HG02678 (cell line): ENCODE data around the gene ATP7B.
A peak's percentile ranks its signal among the peaks of the same experiment; 100 is the strongest.
"Not testable (repeated sequence)": the region's sequence is repeated elsewhere in the genome, so short reads cannot be mapped to it uniquely, and the experiment has no call there.

Source experiments
- ATAC-seq: cut with Tn5 transposase; IDR thresholded peaks from one replicate; pipeline ENCODE4 v1.9.1; 2021; ENCODE audit warnings: mild to moderate bottlenecking, moderate library complexity; ENCODE audit not compliant: unreplicated experiment

ATP7B gene

DNA sequence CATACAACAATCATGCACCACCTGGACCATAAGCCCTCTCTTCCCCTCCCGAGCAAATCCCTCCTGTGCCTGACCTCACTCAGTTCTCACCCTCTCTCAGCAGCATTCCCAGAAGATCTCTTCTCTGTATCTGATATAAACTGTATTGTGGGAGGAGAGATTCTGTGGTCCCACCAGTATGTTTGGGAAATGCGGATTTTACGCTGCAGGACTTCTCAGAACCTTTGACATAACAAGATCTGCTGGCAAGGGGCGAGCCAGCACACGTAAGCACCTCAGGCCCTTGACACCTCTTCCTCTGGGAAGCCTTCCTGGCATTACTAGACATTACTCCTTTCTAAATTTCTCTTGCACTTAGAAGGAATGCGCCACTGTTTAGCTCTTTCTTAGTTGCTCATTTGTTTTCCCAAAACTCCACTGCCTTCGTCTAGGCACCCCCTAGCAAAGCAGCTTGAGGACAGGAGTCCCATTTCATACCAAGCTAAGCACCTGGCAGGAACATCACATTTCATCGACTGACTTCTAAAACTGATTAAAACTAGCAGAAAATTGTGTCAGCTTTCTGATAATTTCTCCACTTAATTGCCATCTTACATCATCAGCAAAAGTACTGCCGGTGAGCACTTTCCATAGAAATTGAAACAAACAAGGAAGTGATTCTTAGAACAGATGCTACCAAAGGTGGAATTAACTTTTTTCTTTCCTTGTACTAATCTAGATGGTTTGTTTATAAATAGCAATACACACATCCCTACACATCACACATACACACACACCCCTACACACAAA, 86.3 kb downstream of the ATP7B start:
- no peak for ATAC-seq

DNA sequence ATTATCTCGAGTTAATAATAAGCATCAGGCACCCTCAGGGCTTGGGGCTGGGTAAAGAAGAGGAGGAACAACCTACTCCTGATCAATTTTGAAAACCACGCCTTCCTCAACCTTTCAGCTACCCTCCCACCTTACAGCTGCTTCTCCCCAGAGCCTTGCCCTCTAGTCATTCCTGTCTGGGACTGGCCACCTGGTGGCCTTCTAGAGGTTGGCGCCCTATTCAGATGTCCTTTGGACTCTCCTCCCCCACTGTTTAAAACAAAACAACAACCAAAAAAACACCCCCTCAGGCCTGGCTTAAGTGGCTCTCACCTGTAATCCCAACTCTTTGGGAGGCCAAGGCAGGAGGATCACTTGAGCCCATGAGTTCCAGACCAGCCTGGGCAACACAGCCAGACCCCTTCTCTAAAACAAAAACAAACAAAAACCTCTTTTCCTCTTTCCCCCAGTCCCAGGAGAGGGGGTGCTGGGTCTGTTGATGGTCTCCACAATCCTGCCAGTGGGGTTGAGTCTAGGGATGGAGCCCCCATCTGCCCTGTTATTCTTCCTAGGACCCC, 87.2 kb downstream of the ATP7B start:
- ATAC-seq: peak; percentile 62

DNA sequence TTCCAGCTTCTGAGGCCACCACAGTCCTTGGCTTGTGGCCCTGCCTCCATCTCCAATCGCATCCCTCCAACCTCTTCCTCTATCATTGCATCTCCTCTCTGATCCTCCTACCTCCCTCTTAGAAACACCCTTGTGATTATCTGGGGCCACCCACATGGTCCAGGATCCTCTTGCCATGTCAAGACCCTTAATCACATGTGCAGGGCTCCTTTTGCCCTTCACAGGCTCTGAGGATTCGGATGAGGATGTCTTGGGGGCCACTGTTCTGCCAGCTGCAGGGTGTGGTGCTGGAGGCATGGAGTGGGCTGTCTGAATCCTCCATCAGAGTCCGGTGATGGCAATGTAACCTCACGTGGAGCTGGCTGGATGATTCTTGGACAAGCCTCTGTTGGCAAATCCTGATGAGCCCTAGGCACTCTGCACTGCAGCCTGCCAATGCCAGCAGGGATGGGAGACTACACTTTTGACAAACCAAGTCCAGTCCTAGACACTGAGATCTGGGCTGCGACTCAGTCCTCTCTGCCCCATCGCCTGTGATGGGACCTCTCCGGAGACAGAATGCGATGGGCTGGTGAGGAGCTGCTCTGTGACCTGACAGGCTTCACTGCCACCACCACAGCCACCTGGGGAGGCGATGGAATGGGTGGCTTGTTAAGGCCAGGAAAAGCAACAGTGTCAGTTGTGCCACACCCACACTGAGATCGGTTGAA, 88.3 kb downstream of the ATP7B start:
- ATAC-seq: no peak

DNA sequence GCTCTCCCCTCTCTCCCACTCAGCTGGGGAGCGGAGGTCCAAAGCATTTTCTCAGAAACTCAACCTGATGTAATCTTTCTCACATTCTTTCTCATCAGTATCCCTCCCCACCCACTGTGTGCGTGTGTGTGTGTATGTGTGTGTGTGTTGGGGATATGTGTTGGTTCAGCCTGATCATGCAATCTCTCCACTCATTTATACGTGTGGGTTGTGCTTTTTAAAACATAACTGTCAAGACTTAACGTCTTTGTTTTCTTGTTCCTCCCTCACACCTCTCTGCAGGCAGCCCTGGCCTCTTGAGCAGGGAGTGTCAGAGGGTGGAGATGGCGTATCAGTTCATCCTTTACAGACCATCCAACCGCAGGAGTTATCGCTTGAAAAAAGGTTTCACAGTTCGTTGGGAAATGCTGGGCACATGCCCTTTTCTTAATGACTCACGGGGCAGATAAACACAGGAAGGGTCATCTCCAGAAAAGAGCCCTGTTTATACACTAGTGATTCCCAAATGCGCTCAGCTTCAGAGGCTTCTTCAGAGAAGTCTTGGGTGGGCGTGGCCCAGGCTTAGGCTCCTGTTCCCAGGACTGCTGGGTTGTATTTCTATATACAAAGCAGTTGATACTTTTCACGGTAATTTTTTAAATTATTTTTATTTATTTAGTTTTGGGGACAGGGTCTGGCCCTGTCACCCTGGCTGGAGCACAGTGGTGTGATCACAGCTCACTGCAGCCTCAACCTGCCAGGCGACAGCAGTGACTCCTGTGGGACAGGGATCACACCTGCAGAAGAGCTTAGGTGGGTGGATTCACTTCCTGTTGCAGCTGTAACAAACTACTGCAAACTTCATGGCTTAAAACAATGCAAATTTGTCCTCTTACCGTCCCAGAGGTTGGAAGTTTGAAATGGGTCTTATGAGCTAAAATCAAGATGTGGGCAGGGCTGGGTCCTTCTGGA, 89.2 kb downstream of the ATP7B start:
- no peak for ATAC-seq

DNA sequence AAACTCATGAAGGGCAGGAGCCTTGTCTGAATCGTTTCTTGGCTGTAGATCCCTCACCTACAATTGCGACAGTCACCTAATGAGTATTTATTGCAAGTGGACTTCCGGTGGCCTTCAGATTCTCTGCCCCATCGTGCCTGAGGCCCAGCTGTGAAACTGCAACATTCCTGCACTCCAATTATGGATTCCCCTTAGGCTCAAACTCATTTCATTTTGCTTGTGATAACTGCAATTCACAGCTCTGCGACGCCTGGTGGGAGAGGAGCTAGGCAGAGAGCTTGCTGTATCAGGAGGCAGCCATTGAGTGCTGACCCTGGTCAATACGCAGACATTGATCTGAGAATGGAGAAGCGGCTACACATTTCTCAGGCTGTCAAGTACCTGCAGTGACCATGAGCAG, 90.5 kb downstream of the ATP7B start:
- ATAC-seq: no peak

DNA sequence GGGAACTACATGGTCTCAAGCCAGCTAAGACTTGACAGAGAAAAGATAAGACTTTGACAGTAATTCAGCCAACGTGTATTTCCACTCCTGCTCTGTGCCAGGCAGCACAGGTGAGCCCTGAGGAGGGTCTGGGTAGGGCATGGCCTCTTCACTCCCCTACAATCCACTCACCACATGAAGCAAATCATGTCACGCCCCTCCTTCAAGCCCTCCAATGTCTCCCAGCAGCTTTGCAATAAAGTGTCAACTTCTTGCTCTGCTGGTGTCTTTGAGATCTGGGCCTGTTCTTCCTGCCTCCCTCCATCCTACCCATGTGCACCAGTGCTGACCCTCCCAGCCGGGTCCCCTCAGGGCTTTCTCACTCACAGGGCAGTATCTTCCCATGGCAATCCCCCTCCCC, 91.0 kb downstream of the ATP7B start:
- ATAC-seq: no peak

DNA sequence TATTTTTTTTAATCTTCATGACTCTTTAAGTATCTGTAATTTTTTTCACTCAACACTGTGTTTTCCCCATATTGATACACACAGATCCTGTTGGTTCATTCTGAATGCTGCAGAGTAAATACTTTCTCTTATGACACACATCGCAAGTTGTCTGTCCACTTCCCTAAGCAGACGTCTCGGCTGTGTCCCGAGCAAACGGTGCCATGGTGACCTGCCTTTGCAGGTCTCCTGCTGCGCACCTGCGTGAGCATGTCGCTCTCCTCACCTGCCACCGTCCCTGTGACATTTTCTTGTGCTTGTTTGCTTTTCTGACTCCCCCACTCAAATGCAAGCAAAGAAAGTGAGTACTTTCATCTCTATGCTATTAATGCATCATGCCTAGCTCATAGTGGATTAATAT, 91.7 kb downstream of the ATP7B start:
- ATAC-seq: no peak

DNA sequence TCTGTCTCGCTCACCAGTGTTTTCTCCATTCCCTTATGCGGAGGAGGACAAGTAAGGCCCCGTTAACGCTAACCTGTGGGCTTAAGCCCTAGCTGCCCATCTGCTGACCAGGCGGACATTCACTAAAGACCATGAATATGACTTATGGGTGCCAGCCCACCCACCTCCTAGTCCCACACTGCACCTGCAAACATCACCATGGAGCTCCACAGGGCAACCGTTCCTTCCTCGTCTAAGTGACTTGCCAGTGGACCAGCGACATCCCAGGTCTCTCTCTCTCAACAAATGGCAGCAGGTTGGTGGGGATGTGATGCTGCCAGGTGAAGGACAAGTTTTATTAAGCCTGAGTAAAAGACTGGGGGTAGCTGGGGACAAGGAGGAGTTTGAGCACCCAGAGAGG, 94.3 kb downstream of the ATP7B start:
- no peak for ATAC-seq

DNA sequence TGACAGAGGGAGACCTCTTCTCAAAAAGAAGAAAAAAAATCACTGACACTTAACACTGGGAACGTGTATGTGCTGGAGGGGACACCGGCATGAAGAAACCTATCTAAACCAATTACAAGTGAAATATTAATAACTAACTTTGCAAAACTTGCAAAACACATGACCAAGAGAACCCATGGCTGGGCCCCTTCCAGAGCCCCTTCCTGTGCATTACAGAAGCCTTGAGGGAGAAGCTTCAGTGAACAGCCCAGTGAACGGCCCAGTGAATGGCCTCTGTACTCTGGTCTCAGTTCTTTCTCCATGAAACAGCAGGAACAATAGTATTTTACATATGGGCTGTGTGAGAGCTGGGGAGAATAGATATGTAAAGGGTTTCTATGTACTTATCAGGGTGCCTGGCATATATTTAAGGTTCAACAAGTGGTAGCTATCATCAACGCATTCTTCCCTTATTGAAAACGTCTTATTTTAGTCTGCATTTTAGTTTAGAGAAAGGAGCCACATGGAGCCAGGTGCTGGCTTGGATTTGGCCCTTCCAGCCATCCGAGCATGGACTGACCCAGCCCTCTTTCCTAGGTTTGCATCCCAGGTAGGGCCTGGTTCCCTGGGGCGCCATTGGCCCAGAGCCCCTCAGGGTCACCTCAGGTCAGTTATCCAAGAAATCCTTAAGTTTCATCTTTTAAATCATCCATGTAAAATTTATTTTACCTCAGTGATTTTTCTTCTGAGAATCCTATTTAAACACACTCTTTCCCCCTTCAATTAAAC, 95.0 kb downstream of the ATP7B start:
- no peak for ATAC-seq

DNA sequence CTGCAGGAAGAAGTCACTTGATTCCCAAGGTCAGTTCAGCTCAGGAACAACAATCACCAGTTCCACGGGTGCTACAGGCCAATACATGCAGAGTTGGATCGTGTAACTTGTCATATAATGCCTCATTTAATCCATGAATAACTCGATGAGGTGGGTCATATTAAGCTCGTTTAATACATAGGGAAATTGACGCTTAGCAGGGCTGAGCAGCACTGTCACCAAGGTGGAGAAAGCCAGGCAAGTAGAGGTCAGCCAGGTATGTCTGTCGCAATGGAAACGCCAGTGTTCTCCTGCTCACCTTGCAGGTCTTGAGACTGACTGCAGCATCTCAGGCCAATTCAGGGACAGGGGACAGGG, 97.1 kb downstream of the ATP7B start:
- ATAC-seq: no peak

DNA sequence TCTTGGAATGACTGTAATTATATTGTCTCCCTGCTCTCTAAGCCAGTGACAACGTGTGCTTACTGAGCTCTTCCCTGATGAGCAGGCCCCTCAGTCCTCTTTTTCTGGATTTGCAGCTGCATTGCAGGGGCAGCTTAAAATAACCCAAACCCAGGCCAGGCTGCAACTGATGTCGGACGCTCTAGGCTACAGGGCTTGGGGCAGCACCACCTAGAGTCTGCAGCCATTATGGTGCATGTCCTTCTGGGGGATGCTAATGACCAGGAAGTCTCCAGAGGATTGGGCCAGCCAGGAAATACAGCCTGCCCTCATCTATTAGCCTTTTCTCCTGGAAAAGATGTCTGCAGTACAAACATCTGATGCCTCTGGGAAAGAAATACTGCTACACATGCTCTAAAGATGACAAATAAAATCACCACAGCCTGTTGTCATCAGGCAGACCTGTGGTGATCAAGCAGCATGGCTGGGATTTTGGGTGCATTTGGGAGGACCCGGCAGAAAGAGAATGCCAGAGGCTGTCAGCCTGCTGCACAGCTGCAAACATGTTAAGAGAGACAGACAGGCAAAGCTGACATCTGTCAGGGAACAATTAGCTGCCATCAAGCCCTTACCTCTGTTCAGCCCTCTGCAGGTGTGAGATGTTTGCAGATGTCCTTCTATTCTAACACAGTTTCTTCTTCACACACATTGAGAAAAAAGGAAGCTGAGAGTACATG, 97.7 kb downstream of the ATP7B start:
- ATAC-seq: no peak

DNA sequence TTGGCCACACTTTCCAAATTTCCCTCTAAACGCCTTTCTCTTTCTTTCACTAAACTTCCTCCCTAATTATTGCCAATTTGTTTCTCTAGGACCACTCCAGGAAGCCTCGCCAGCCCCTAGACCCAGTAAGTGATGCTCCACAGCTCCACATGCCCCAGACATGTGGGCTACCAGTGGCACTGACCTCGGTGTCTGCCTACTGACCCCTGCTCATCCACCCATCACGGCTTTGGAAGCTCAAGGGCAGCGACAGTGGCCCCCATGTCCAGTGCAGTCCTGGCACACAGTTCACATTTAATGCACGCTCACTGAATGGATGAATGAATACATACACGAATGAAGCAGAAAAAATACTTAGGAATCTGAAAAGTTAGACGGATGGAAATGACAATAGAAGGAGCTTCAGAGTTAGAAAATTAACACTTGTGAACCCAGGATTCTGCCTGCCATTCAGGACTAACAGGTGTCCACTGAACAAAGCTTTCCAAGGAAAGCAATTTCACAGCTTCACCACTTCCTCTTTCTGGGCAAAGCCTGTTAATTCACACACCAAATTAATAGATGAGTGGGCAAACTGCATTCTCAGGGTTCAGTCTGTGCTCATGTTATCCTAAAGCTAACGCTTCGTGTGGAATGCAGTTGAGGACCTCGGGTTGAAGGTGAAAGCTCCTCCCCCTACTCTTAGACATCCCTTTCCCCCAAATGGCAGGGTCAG, 98.6 kb downstream of the ATP7B start:
- no peak for ATAC-seq

DNA sequence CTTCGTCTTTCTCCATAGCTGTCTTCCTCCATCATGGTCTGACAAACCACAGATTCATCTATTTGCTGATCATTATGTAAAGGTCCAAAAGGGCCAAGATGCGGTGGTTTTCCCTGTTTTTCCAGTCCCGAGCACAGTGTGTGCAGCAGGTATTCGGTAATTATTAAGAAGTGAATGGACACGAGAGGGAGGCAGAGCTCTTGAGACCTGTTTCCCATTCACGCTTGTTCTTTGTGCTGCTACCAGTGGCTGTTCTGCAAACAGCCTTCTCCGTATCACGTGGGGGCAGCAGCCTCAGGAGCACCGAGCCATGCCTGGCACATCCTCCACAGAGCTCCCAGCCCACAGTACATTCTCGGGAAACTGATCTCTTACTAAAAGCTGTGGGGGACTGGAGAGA, 99.2 kb downstream of the ATP7B start:
- no peak for ATAC-seq

DNA sequence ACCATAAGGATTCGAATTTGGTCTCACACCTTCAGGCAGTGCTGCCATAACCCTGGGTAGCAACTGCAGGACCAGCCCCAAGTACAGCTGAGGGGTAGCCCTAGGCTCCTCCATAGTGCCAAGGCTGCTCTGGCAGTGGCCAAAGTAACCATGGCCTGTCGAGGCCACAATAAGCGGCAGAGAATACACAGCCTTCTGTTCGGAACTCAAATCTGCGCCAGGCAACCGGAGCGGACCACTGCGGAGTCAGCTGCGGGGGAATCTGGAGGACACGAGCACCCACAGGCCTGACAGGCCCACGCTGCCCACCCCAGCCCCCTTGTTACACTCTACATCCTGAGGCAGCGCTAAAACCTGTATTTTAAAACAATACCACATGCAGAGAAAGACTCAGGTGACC, 100.7 kb downstream of the ATP7B start:
- ATAC-seq: no peak

DNA sequence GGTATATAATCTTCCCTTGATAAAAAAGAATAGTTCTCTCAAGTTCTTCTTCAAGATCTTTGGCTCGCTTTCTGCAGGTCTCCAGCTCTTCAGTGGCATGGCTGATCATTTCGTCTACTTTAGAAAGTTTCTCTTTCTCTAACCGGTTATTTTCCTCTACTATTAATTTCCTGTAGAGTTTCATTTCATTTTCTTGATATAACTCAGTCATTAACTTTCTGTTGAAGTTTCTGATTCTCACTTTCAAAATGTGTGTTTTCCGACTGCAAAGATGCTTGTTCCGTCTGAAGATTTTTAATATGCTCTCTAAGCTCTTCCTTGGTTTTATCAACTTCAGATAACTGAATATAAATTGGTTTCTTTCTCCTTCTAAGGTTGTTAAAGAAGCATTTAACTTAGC, 102.0 kb downstream of the ATP7B start:
- not testable (repeated sequence) for ATAC-seq

DNA sequence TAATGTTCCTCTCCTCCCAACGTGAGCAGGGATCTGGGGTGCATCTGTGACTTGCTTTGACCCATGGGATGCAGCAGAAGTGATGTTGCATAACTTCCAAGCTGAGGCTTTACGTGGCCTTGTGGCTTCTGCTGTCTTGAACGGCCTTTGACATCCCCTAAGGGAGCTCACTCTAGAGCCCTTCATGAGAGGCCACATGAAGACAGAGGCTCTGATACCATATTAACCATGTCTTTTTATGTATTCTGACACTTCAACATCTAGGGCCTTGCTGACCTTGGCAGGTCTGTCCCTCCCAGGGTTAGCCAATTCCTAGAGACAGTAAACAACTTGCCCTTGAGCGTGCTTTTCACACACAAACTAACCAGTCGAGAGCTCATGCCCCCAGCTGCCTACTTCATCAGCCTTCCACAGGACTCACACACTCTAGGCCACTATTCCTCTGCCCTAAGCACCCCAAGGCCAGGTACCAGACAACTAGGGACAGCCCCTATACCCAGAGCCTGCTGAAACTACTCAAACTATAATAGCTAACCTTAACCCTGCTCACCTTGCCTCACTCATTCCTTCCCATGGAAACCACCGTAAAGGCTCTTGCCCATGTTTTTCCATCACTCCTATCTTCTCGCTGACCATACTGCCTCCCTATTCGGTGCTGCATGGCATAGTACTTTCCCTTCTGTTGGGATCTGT, 104.1 kb downstream of the ATP7B start:
- no peak for ATAC-seq

DNA sequence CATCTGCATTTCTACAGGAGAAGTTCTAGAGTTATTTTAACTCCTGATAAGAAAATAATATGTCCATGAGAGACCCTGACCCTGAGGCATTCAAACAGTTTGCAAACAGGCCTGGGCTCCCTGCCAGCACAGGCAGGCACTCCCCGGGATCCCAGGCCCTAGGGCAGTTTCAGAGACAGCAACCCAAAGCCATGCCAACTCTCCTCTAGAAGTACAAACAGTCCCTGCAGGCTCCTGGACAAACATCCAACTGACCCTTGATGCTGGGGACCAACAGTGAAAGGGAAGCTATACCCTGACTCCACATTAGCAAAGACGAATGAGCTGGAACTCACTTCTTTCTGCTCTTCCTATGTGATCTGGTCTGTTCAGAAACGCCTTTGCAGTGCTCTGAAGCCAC, 104.7 kb downstream of the ATP7B start:
- no peak for ATAC-seq

DNA sequence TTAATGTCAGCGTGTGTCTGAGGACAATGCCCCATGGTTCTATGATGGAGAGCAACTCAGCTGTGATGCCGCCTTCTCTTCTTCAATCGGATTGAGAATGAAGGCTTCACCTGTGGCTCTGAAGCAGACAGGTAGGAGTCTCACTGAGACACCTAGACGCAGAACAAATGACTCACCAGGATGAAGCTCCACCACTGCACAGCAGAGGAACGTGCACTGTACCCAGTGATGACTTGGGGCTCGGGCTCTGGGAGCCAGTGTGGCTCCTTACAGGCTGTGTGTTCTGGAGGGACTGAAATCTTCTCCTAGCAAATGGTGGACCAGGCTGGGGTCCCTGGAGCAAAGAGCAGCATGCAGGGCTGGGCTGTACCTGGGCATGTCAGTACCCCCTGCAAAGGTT, 105.5 kb downstream of the ATP7B start:
- no peak for ATAC-seq

DNA sequence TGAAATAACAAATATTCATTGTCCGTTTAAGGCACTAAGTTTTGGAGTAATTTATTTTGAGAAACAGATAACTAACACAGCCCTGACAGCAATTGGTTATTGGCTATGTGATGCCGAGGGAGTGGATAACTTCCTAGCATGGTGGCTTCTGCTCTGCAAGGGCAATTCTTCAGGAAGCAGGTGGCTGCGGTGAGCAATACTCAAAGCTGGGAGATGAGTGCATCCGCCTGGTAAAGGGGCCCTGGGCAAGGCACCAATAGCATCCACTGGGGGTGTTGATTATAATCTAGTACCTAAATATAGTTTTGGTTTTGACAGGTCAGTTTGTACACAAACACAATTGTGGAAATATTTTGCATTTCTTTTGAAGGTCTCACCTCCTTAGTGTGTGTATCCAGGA, 108.5 kb downstream of the ATP7B start:
- ATAC-seq: no peak
